ENCODE results near the gene RASA2. TPM values are rescaled to one million over a fixed set of nuclear protein-coding genes. Genes with fewer than 3 reads are reported as not detected.

Gene RASA2
- polyA plus RNA-seq, 1 donor from 2014 or later, result 37.5 TPM

GRCh38 chr3:141550926-141551665 lies 64.3 kb downstream of the RASA2 start:
- TF ChIP-seq MXI1 (conservative IDR thresholded peaks at IDR 0.05; ENCODE audit: poor library complexity, severe bottlenecking), result no peak
- no peak for TF ChIP-seq EP300 (conservative IDR thresholded peaks at IDR 0.05; ENCODE audit: poor library complexity, severe bottlenecking)
- no peak for TF ChIP-seq CTCF (IDR thresholded peaks at IDR 0.05; ENCODE audit: poor library complexity, severe bottlenecking)
- TF ChIP-seq POLR2AphosphoS5 (IDR thresholded peaks at IDR 0.05), result no peak
- no peak for TF ChIP-seq RAD21 (conservative IDR thresholded peaks at IDR 0.05)
- no peak for TF ChIP-seq TAF1 (IDR thresholded peaks at IDR 0.05; ENCODE audit: low read depth)
- no peak for TF ChIP-seq REST (IDR thresholded peaks at IDR 0.05; ENCODE audit: borderline replicate concordance)
- no peak for TF ChIP-seq SMC3 (conservative IDR thresholded peaks at IDR 0.05; ENCODE audit: poor library complexity)
- TF ChIP-seq EZH2 (IDR thresholded peaks at IDR 0.05; ENCODE audit: borderline replicate concordance, insufficient read depth, low read length, poor library complexity, severe bottlenecking), result no peak
- Histone ChIP-seq H3K9me3 (ENCODE audit: low read length) (no peaks in the 10 kb centered on the region), H2AFZ (ENCODE audit: low read depth, low read length) (no peak overlapping the region)

GRCh38 chr3:141552440-141552991 lies 65.7 kb downstream of the RASA2 start:
- no peak overlapping the region for H3K4me2 ChIP-seq (ENCODE audit: low read length)
- no peaks in the 10 kb centered on the region for H4K20me1 ChIP-seq (ENCODE audit: insufficient read depth)
- no peaks in the 10 kb centered on the region for H3K27me3 ChIP-seq (ENCODE audit: insufficient read depth, low read depth, low read length)
- H3K4me3 ChIP-seq (ENCODE audit: low read length), result no peak overlapping the region
- no peaks in the 10 kb centered on the region for H3F3A ChIP-seq (ENCODE audit: insufficient read depth, low read length, poor library complexity, severe bottlenecking)
- H3K27ac ChIP-seq (ENCODE audit: low read length), result no peak overlapping the region
- peaks cover 4% of the 10 kb centered on the region for H3K36me3 ChIP-seq (ENCODE audit: insufficient read depth, low read length)
- H2AFZ ChIP-seq (ENCODE audit: low read depth, low read length), result no peak overlapping the region
- H3K9me3 ChIP-seq (ENCODE audit: low read length), result no peaks in the 10 kb centered on the region
- H3K79me2 ChIP-seq (replicated peaks; ENCODE audit: insufficient read depth, low read length), result no peaks in the 10 kb centered on the region
- H3K9me2 ChIP-seq (ENCODE audit: insufficient read depth, low read length), result no peaks in the 10 kb centered on the region
- H3K9ac ChIP-seq (ENCODE audit: low read length), result no peak overlapping the region
- TF ChIP-seq MXI1 (conservative IDR thresholded peaks at IDR 0.05; ENCODE audit: poor library complexity, severe bottlenecking), result no peak
- TF ChIP-seq SMC3 (conservative IDR thresholded peaks at IDR 0.05; ENCODE audit: poor library complexity), result no peak
- TF ChIP-seq REST (IDR thresholded peaks at IDR 0.05; ENCODE audit: borderline replicate concordance), result no peak
- TF ChIP-seq EP300 (conservative IDR thresholded peaks at IDR 0.05; ENCODE audit: poor library complexity, severe bottlenecking), result no peak
- no peak for TF ChIP-seq EZH2 (IDR thresholded peaks at IDR 0.05; ENCODE audit: borderline replicate concordance, insufficient read depth, low read length, poor library complexity, severe bottlenecking)
- TF ChIP-seq CTCF (IDR thresholded peaks at IDR 0.05; ENCODE audit: poor library complexity, severe bottlenecking), result no peak
- TF ChIP-seq TAF1 (IDR thresholded peaks at IDR 0.05; ENCODE audit: low read depth), result no peak
- TF ChIP-seq POLR2AphosphoS5 (IDR thresholded peaks at IDR 0.05), result no peak
- no peak for TF ChIP-seq RAD21 (conservative IDR thresholded peaks at IDR 0.05)

More at GRCh38 chr3:141550926-141551665, 64.3 kb downstream of the RASA2 start:
- Histone ChIP-seq H3K9me2 (ENCODE audit: insufficient read depth, low read length) (no peaks in the 10 kb centered on the region), H4K20me1 (ENCODE audit: insufficient read depth) (no peaks in the 10 kb centered on the region), H3K27ac (ENCODE audit: low read length) (no peak overlapping the region), H3K36me3 (ENCODE audit: insufficient read depth, low read length) (peaks cover 4% of the 10 kb centered on the region), H3K4me2 (ENCODE audit: low read length) (no peak overlapping the region), H3K9ac (ENCODE audit: low read length) (no peak overlapping the region), H3K27me3 (ENCODE audit: insufficient read depth, low read depth, low read length) (no peaks in the 10 kb centered on the region), H3K79me2 (replicated peaks; ENCODE audit: insufficient read depth, low read length) (no peaks in the 10 kb centered on the region), H3F3A (ENCODE audit: insufficient read depth, low read length, poor library complexity, severe bottlenecking) (no peaks in the 10 kb centered on the region), H3K4me3 (ENCODE audit: low read length) (no peak overlapping the region)
